WTC11 (cell line): ENCODE measurements around the gene BRMS1.

Source experiments
- CREB1 ChIP-seq: sonication (generic); formaldehyde crosslinking; IDR thresholded peaks from 2 replicates; pipeline ENCODE4 v1.8.0; 2023; ENCODE audit warnings: mild to moderate bottlenecking, missing genetic modification reagents
- FOXJ3 ChIP-seq: sonication (generic); formaldehyde crosslinking; IDR thresholded peaks from 2 replicates; pipeline ENCODE4 v1.9.0; 2021; ENCODE audit warnings: missing genetic modification reagents, mild to moderate bottlenecking, borderline replicate concordance
- IRF2 ChIP-seq: sonication (generic); formaldehyde crosslinking; IDR thresholded peaks from 2 replicates; pipeline ENCODE4 v1.8.0; 2022; ENCODE audit warnings: low read depth, missing genetic modification reagents, borderline replicate concordance
- JUN ChIP-seq: sonication (generic); formaldehyde crosslinking; IDR thresholded peaks from 2 replicates; pipeline ENCODE4 v1.8.0; 2023; ENCODE audit warnings: mild to moderate bottlenecking, missing genetic modification reagents
- KAT7 ChIP-seq: sonication (generic); formaldehyde crosslinking; IDR thresholded peaks from 2 replicates; pipeline ENCODE4 v1.8.1; 2023; ENCODE audit warnings: missing genetic modification reagents, mild to moderate bottlenecking, borderline replicate concordance
- TF ChIP-seq, protein P1 (sequence below): fragments of 200-600 bp; IDR thresholded peaks from 2 replicates; pipeline ENCODE4 v1.8.0; 2022; ENCODE audit warnings: antibody characterized with exemption
- TF ChIP-seq, protein P2 (sequence below): sonication (generic); formaldehyde crosslinking; IDR thresholded peaks from 2 replicates; pipeline ENCODE4 v1.8.1; 2022; ENCODE audit warnings: low read depth, mild to moderate bottlenecking, moderate library complexity, missing genetic modification reagents, borderline replicate concordance
- TF ChIP-seq, protein P3 (sequence below): sonication (generic); formaldehyde crosslinking; IDR thresholded peaks from 2 replicates; pipeline ENCODE4 v1.8.0; 2022; ENCODE audit warnings: mild to moderate bottlenecking, missing genetic modification reagents
- TF ChIP-seq, protein P4 (sequence below): sonication (generic); formaldehyde crosslinking; IDR thresholded peaks from 2 replicates; pipeline ENCODE4 v1.8.1; 2023; ENCODE audit warnings: mild to moderate bottlenecking, missing genetic modification reagents, moderate library complexity

DNA sequence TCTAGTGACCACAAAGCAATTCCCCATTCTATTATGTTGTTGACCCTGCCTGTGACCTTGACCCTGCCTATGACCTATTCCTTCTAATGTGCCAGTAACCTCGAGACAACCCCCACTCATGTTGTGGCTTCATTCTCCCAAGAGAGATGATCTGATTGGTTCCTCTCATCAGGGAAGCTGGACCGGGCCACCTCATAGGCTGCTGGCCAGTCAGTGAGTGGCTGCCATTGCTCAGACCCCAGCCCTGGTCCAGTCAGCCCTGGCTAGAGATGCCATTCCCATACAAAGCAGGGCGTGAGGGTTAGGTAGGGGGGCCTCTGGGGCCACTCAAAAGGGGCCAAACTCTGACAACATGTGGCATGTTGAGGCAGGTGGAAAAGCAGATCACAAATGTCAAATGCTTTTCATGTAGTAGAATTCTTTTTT is 14.8 kb upstream of the BRMS1 start:
- TF ChIP-seq, protein P1, sequence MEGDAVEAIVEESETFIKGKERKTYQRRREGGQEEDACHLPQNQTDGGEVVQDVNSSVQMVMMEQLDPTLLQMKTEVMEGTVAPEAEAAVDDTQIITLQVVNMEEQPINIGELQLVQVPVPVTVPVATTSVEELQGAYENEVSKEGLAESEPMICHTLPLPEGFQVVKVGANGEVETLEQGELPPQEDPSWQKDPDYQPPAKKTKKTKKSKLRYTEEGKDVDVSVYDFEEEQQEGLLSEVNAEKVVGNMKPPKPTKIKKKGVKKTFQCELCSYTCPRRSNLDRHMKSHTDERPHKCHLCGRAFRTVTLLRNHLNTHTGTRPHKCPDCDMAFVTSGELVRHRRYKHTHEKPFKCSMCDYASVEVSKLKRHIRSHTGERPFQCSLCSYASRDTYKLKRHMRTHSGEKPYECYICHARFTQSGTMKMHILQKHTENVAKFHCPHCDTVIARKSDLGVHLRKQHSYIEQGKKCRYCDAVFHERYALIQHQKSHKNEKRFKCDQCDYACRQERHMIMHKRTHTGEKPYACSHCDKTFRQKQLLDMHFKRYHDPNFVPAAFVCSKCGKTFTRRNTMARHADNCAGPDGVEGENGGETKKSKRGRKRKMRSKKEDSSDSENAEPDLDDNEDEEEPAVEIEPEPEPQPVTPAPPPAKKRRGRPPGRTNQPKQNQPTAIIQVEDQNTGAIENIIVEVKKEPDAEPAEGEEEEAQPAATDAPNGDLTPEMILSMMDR, result no peak
- TF ChIP-seq JUN (no peak), IRF2 (CRISPR knock-in tag) (no peak), KAT7 (CRISPR knock-in tag) (no peak), FOXJ3 (no peak), CREB1 (CRISPR knock-in tag) (no peak)
- TF ChIP-seq, protein P2, sequence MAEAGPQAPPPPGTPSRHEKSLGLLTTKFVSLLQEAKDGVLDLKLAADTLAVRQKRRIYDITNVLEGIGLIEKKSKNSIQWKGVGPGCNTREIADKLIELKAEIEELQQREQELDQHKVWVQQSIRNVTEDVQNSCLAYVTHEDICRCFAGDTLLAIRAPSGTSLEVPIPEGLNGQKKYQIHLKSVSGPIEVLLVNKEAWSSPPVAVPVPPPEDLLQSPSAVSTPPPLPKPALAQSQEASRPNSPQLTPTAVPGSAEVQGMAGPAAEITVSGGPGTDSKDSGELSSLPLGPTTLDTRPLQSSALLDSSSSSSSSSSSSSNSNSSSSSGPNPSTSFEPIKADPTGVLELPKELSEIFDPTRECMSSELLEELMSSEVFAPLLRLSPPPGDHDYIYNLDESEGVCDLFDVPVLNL (CRISPR knock-in tag), result no peak
- TF ChIP-seq, protein P3, sequence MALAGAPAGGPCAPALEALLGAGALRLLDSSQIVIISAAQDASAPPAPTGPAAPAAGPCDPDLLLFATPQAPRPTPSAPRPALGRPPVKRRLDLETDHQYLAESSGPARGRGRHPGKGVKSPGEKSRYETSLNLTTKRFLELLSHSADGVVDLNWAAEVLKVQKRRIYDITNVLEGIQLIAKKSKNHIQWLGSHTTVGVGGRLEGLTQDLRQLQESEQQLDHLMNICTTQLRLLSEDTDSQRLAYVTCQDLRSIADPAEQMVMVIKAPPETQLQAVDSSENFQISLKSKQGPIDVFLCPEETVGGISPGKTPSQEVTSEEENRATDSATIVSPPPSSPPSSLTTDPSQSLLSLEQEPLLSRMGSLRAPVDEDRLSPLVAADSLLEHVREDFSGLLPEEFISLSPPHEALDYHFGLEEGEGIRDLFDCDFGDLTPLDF, result no peak
- TF ChIP-seq, protein P4, sequence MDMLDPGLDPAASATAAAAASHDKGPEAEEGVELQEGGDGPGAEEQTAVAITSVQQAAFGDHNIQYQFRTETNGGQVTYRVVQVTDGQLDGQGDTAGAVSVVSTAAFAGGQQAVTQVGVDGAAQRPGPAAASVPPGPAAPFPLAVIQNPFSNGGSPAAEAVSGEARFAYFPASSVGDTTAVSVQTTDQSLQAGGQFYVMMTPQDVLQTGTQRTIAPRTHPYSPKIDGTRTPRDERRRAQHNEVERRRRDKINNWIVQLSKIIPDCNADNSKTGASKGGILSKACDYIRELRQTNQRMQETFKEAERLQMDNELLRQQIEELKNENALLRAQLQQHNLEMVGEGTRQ (CRISPR knock-in tag), result no peak
